Heart left ventricle (tissue), 13 donors: Measurements from ENCODE around the gene GTF2IRD1.

ENCODE experiments used
- CTCF ChIP-seq, 12 donors: fragments of 200-600 bp; sonication (generic) in 4 of 12; IDR thresholded peaks; one replicate each; pipeline versions ENCODE4 v1.5.0 to v1.8.0; 2018 to 2022; ENCODE audit warnings: antibody characterized with exemption in 12 of 12, mild to moderate bottlenecking in 5 of 12
- POLR2A ChIP-seq, 2 donors: fragments of 450-650 bp; IDR thresholded peaks; one replicate each; pipeline ENCODE4 v1.6.1; 2017; ENCODE audit warnings: antibody characterized with exemption in 2 of 2, mild to moderate bottlenecking in 2 of 2, moderate library complexity in 2 of 2
- donor health status: ischemic (EF 13 %, LVEDD 7.1; RV severe dilation, severe dysfunction).
- donor health status: DM: no; HTN: yes; CAD: no.
- donor health status: DM: no; HTN: no; CAD: no.
- donor health status: ischemic (EF 25% LVEDD 6.9; RV normal size, moderate dysfunction).
- donor health status: ischemic (EF 25% LVEDD 5.7; RV mildly dilated, moderate dysfunction).
- donor health status: ischemic (EF 35%, LVEDD 5.7; RV mildly dilated, moderate dysfunction).
- donor health status: nonischemic (EF 11% LVEDD 7.7; RV severe dilation, severe dysfunction).
- donor health status: DM: yes; HTN: yes; CAD: no.
- donor health status: PGD.
- donor health status: ischemic (EF 29% LVEDD 5.4; RV normal size, mild dysfunction).
- donor health status: nonischemic (EF 23%, LVEDD 6.1; RV moderate dilation, normal function).

- TF ChIP-seq POLR2A (IDR thresholded peaks at IDR 0.05) (no peak), CTCF (IDR thresholded peaks at IDR 0.05) (no peak)
These were observed 45.7 kb upstream of the GTF2IRD1 start for GRCh38 chr7:74407958-74408357.
